NOMO-1 (cell line): Measurements from ENCODE around the gene E2F2.
"Not testable (repeated sequence)": the region's sequence is repeated elsewhere in the genome, so short reads cannot be mapped to it uniquely, and the experiment has no call there.

ENCODE experiments used
- DNase-seq, 2 experiments: peaks; one replicate each; lab custom pipeline; 2025; ENCODE audit not compliant: unreplicated experiment in 2 of 2; lab: John Stamatoyannopoulos, UW

E2F2 gene

DNA sequence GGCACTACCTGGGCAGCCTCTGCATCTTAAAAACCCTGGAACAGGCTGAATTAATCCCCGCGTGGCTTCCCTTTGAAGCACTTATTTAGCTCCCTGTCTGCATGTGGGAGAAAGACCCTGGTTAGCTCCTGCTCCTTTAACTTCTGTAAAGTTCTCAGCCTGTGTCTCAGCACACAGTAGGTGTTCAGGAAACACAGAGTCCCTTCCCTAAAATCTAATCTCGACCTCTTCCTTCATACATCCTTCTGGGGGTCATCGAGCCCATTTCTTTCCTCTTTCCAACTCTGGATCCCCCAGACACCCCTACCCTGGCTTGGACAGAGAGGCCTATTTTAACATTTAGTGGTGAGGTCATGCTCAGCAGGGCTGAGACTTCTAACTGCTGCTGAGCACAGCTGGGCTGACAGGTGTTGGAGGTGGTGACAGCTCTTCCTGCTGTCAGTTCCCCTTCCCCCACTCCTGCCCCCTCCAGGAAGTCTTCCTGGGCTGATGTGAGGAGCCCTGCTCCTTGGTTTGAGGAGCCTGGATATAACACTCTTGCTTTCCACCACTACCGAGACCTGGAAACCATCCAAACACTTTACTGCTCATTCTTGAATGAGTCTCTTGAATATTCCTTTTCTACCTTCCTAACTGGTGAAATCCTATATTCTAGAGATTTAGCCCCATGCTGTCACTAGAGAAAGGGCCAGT lies 5.3 kb downstream of the E2F2 start:
- no peak for DNase-seq

DNA sequence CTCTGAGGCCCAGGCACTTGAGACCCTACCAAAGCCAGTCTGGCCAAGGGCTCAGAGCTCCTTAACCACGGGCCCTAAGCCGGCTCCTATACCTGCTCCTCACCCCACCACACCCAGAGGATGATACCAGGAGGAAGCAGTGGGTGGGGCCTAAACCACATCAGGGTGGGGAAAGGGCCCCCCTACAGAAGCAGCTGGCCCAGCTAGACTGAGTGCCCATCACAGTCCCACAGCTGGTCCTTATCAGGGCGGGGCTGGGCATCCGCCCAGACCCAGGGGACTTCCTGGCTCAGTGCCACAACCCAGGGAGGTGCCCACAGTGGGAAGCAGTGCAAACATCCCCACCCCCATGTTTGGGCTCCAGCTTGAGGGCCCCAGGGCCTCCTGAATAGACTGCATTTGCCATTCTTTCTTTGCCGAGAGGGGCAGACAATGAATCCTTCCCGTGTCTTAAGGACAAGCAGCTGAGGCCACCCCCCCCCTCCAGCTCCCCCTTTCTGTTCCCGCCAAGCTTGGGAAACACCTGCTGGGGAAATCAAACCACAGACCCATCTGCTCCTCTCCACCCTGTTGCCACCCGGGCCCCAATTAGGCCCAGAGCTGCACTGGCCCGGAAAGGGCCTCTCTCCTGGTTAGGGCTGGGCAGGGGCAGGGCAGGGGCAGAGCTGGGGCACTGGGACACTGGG lies 6.2 kb downstream of the E2F2 start:
- DNase-seq, result no peak

DNA sequence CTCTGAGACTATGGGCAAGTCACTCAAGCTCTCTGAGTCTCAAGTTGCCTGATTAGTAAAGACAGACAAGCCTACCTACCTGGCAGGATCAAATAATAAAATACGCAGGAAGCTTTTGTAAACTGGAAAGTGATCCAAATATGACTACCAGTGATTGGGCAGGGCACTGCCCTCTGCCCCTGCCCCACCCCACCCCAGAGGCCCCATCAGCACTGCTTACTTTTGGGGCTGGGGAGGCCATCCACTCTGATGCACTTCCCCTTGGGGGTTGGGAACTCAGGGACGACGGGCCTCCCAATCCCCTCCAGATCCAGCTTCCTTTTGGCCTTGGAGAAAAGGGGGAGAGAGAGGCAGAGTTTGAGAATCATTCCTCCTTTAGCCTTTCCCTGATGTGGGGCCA lies 6.9 kb downstream of the E2F2 start:
- no peak for DNase-seq

DNA sequence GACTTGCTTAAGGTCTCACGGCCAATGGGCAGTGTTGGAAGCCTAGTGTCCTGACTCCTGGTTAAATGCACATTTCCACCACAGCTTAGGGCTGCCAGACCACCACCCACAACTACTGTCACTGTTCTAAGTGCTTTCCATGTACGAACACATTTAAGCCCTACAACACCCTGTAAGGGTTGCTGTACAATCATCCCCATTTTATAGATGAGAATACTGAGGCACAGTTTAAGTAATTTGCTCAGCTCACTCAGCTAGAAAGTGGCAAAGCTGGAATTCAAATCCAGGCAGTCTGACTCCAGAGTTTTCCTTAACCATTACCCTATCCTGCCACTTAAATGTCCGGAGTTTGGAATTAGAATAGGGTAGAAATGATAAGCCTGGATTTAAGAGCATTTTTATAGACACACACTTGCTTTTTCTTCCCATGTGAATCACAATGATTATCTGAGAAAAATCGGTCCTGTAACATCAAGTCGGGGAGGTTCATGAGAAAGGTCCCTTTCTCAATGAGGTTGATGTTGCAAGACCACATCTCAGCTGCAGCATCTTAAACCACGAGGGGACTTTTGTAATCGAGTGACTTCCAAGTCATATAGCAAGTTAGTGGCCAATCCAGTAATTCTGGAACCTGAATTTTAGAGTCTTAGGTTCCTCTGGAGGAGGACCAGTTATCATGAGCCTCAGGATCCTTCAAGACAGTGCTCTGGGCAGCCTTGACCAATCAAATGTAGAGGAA lies 8.6 kb downstream of the E2F2 start:
- peak; percentile 43 to 83 for DNase-seq

DNA sequence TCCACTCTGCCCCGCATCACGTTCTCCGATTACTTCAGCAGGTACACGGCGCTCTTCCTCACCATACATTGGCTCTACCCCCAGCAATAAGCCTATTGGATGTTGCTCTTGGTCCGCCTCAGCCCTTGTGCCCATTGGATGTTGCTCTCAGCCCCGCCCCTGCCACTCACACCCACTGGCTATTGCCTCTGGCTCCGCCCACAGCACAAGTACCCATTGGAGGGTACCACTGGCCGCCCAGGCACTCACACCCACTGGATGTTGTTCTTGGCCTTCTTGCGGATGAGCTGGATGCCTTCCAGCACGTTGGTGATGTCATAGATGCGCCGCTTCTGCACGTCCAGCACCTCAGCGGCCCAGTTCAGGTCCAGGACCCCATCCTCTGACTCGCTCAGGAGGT lies 9.4 kb downstream of the E2F2 start:
- DNase-seq, result no peak

DNA sequence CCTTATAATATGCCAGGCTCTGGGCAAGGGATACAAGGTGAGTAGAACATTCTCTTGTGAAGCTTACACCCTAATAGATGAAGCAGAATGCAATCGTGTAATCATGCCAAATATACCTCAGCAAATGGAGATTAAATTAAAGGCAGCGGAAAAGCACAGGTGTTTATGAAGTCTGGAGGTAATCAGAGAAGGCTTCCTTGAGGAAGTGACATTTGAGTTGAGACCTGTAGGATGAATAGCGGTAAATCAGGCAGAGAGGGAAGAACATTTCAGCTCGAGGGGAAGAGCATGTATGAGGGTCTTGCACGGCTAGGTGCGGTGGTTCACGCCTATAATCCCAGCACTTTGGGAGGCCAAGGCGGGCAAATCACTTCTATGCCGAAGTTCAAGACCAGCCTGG lies 13.5 kb downstream of the E2F2 start:
- DNase-seq, result no peak

DNA sequence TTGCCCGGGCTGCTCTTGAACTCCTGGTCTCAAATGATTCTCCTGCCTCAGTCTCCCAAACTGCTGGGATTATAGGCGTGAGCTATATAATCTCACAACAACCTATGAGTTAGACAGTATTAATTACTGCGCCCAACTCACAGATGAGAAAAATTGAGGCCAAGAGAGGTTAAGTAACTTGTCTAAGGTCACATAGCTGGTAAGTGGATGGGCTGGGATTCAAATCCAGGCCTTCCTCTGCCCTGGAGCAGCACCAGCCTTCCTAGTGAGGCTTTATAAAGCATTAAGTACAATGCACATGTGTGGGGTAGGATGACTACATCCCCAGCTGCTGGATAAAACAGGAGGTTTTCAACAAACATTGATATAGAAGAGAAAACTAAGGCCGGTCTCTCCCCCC lies 15.1 kb downstream of the E2F2 start:
- no peak for DNase-seq

DNA sequence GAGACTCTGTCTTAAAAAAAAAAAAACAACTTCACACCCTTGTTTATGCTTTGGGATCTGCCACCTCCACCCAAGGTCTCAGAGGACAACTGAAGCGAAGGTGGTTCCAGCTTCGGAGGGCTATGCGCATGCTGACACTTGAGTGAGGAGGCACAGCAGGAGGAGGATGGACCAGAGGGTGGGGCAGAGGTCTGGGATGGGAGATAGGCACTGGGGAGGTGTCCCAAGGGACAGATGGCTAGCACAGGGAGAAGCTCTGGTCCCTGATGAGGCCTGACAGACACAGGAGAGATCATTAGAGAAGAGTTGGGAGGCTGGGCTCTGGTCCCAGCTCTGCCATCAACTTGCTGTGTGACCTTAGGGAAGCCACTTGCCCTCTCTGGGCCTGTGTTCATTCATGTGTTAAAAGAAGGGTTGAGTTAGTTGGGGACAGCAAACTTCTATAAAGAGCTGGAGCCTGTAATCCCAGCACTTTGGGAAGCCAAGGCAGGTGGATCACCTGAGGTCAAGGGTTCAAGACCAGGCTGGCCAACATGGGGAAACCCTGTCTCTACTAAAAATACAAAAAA lies 16.8 kb downstream of the E2F2 start:
- no peak for DNase-seq

DNA sequence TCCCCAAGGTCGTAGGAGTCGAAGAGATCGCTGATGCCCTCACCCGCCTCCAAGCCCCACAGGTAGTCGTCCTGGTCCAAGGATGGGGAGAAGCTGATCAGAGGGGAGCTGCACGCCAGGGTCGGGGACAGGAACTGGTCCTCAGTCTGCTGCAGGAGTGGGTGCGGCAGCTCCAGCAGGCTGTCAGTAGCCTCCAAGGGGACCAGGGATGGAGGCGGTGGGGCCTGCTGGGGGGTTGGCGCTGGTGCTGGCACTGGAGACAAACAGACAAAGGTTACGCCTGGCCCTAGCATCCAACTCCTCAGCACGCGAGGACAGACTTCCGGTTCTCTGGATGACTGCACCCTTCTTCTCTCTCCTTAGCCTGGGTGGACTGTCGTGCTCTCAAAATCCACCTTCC lies 21.1 kb downstream of the E2F2 start:
- DNase-seq, result no peak

DNA sequence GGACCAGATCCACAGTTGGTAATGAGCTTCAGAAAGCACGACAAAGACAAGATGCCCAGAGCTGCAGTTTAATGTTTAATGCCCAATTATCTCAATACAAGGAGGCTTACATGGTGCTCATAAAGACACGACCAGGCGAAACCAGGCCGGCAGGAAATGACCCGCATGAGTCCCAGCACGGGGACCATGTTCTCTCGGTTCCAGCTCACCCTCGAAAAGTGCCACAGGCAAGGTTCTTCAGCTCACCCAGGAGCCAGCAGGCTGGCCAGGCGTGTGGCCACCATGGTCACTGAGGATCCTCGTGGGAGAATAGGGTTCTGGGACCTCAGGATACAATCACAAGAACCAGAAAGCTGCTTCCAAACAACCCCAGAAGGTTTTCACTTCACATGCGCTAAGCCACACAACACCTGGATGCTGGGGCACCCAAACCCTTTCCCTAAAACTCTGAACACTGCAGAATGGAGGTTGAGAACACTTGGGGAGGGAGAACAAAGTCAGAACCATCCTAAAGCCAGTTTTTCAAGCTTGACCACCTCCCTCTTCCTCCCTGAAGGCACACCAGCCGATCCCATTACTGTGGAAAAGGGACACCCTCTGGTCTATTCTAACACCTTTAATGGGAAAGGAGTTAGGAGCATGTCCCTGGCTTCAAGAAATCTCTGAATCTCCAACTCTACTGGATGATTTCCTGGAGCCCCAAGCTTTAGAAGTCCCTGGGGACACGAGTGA lies 24.5 kb downstream of the E2F2 start:
- DNase-seq, result no peak

DNA sequence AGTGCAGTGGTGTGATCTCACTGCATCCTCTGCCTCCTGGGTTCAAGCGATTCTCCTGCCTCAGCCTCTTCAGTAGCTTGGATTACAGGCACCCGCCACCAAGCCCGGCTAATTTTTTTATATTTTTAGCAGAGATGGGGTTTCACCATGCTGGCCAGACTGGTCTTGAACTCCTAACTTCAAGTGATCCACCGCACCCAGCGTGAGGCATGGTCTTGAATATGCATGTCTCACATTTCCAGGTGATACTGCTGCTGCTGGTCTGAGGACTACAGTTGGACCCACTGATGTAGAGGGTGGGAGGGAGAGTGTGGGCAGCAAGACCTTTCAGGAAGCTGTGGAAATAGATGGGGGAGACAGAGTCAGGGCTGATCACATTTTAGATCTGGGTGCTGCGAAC lies 25.2 kb downstream of the E2F2 start:
- DNase-seq, result no peak

DNA sequence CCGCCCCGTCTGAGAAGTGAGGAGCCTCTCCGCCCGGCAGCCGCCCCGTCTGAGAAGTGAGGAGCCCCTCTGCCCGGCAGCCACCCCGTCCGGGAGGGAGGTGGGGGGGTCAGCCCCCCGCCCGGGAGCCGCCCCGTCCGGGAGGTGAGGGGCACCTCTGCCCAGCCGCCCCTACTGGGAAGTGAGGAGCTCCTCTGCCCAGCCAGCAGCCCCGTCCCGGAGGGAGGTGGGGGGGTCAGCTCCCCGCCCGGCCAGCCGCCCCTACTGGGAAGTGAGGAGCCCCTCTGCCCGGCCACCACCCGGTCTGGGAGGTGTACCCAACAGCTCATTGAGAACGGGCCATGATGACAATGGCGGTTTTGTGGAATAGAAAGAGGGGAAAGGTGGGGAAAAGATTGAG lies 26.9 kb downstream of the E2F2 start:
- not testable (repeated sequence) for DNase-seq

DNA sequence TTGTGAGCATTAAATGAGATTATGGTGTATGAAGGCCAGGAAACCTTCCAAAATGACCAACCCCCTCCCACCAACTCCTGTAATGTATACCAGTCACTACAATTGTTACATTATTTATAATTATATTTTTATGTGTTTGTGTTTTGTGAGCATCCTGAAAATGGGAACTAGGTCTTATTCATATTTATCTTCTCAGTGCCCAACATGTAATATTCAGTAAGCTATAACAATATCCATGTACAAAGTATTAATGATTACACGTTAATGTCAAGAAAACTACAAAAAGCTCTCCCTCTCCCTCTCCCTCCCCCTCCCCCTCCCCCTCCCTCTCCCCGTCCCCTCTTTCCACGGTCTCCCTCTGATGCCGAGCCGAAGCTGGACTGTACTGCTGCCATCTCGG lies 28.1 kb downstream of the E2F2 start:
- DNase-seq, result no peak

DNA sequence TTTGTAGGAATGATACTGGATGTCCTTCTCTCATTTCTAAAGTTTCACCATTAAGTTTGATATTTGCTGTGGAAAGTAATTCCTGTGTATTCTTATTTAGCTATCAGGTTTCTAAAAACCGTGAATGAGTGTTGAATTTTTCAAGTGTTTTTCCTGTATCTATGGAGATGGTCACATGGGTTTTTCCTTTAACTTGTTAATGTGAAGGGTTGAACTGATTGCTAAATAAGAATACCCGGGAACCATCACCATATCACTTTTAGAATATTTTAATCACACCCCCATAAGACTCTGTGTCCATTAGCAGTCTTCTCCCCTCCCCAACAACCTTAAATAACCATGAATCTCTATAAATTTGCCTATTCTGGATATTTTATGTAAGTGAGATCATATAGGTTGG lies 30.6 kb downstream of the E2F2 start:
- no peak for DNase-seq

DNA sequence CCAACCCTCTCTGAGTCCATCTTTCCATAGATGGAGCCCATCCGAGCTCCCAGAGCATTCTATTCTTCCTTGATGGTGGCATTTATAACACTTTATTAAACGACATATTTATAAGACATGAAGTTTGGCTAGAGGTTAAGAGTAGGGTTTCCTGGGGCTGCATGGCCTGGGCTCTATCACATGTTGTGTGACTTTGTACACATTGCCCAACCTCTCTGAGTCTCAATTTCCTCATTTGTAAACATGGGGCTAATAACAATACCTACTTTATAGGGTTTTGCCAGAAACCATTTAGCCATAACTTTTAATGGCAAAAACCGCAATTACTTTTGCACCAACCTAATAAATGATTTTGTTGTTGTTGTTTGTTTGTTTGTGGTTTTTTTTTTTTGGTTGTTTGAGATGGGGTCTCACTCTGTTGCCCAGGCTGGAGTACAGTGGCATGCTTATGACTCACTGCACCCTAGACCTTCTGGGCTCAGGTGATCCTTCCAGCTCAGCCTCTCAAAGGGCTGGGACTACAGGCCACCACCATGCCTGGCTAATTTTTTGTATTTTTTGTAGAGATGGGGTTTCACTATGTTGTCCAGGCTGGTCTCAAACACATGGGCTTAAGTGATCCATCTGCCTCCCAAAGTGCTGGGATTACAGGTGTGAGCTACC lies 33.1 kb downstream of the E2F2 start:
- DNase-seq, result peak in 1 of 2 experiments; percentile 36

DNA sequence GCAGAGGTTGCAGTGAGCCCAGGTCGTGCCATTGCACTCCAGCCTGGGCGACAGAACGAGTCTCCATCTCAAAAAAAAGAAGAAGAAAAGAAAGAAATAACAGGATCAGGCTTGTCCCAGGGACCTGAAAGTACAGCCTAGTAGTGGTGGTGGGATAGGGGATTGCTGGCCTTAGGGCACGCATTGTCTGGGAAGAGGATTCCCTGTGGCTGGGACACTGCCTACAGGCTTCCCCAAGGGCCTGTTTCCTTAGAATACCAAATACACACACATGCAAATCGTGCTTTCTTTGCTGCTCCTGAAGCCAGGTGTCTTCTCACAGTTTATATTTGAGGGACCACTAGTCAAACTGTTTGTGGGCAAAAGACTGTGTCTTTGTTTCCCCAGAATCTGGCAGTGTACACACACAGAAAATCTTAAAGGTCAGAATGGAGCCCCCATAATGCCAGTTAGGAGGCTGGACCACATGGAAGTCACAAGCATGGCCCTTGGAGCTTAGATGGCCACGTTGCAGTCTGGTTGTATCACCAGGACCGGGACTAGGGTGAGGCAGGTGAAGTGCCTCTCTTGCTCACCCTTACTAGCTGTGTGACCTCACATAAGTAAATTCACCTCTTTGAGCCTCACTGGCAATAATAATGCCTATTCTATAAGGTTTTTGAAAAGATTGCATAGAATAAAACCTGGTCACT lies 34.4 kb downstream of the E2F2 start:
- DNase-seq, result no peak

DNA sequence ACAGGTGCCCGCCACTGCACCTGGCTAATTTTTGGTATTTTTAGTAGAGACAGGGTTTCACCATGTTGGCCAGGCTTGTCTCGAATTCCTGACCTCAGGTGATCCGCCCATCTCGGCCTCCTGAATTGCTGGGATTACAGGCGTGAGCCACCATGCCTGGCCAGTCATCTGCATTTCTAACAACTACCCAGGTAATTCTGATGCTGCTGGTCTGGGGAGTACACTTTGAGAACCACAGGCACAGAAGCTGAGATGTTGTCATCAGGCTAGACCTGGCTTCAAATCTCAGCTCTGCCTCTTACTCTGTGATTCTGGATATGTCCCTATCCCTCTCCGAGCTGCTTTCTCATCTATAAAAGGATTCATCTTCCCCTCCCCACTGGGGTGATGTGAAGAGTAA lies 36.2 kb downstream of the E2F2 start:
- not testable (repeated sequence) for DNase-seq

DNA sequence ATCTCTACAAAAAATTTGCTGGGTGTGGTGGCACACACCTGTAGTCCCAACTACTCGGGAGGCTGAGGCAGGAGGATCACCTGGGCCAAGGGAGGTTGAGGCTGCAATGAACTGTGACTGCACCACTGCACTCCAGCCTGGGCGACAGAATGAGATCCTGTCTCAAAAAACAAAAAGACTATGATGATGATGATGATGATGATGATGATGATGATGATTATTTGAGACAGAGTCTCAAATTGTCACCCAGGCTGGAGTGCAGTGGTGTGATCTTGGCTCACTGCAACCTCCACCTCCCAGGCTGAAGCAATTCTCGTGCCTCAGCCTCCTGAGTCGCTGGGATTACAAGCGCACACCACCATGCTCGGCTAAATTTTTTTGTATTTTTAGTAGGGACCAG lies 38.3 kb downstream of the E2F2 start:
- not testable (repeated sequence) for DNase-seq

DNA sequence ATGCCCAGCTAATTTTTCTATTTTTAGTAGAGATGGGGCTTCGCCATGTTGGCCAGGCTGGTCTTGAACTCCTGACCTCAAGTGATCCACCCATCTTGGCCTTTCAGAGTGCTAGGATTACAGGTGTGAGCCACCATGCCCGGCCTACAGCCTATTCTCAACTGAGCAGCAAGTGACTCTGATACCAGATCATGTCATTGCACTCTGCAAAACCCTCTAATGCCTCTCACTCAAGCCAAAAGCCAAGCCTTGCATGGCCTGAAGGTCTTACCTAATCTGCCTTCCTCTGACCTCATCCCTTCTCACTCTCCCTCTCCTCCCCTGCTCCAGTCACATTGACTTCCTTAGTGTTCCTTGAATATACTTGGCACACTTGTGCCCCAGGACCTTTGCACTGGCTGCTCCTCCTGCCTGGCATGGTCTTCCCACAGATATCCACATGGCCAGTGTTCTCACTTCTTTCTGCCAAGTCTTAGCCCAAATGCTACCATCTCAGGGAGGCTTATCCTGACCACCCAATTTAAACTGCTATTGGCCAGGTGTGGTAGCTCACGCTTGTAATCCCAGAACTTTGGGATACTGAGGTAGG lies 38.8 kb downstream of the E2F2 start:
- no peak for DNase-seq

DNA sequence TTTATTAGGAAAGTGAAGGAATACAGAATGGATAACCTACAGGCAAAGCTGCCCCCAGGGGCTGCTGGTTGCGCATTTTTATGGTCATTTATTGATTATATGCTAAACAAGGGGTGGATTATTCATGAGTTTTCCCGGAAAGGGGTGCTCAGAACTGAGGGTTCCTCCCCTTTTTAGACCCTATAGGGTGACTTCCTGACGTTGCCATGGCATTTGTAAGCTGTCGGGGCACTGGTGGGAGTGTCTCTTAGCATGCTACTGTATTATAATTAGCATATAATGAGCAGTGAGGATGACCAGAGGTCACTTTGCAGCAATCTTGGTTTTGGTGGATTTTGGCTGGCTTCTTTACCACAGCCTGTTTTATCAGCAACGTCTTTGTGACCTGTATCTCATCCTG lies 41.2 kb downstream of the E2F2 start:
- no peak for DNase-seq
